Esophagus squamous epithelium (tissue), 4 donors: ENCODE data around the gene RAD54L.

Experiments
- CTCF ChIP-seq, 6 experiments: fragments of 450-650 bp in 4 of 6; fragments of 200-600 bp in 2 of 6; sonication (generic) in 2 of 6; IDR thresholded peaks; one replicate each; pipeline ENCODE4 v1.5.1; 2016 to 2019; ENCODE audit warnings: antibody characterized with exemption in 6 of 6, mild to moderate bottlenecking in 4 of 6, moderate library complexity in 4 of 6
- POLR2A ChIP-seq, 4 donors: fragments of 450-650 bp; IDR thresholded peaks; one replicate each; pipeline ENCODE4 v1.6.1; 2017; ENCODE audit warnings: antibody characterized with exemption in 4 of 4, mild to moderate bottlenecking in 4 of 4, moderate library complexity in 3 of 4

- TF ChIP-seq CTCF (IDR thresholded peaks at IDR 0.05) = no peak
- no peak for TF ChIP-seq POLR2A (IDR thresholded peaks at IDR 0.05)
These were observed 37.0 kb upstream of the RAD54L start for GRCh38 chr1:46210561-46210960.
